Right lobe of liver (tissue), 6 donors: ENCODE results near the gene JAZF1. TPM values are rescaled to one million over a fixed set of nuclear protein-coding genes. Genes with fewer than 3 reads are reported as not detected.

Experiments
- ATAC-seq, 4 donors: fragments of 200-7000 bp; cut with Tn5 transposase; one replicate each; pipeline ENCODE4 v1.9.1; 2020; ENCODE audit warnings: mild to moderate bottlenecking in 4 of 4, moderate library complexity in 4 of 4
- DNase-seq, 3 donors: peaks; one replicate each; pipeline ENCODE4 v3.0.0-alpha.2; 2020
- H3K27ac ChIP-seq, 3 donors: fragments of 200-600 bp; one replicate each; pipeline ENCODE4 v1.8.0; 2022
- H3K27me3 ChIP-seq, 2 donors: fragments of 200-600 bp; one replicate each; pipeline ENCODE4 v1.8.0; 2022
- H3K36me3 ChIP-seq, 4 donors: fragments of 200-600 bp; sonication (generic) in 1 of 4; one replicate each; pipeline versions ENCODE4 v1.5.1 to v1.8.0; 2017 to 2022; ENCODE audit warnings: control low read depth in 1 of 4
- H3K4me1 ChIP-seq, 4 donors: fragments of 200-600 bp; sonication (generic) in 1 of 4; one replicate each; pipeline versions ENCODE4 v1.5.1 to v1.8.0; 2017 to 2022; ENCODE audit warnings: control low read depth in 1 of 4
- H3K4me3 ChIP-seq, 3 donors: fragments of 200-600 bp; one replicate each; pipeline ENCODE4 v1.8.0; 2022
- H3K9me3 ChIP-seq, 4 donors: fragments of 200-600 bp; sonication (generic) in 1 of 4; one replicate each; pipeline versions ENCODE4 v1.5.1 to v1.8.0; 2017 to 2022; ENCODE audit warnings: control low read depth in 1 of 4
- POLR2A ChIP-seq: fragments of 450-650 bp; IDR thresholded peaks from one replicate; pipeline ENCODE4 v1.6.1; 2017; ENCODE audit warnings: antibody characterized with exemption, mild to moderate bottlenecking
- WGBS: methylation state at CpG from one replicate; pipeline ENCODE4 v1.1.6; 2018; ENCODE audit warnings: low coverage, low lambda C conversion rate; ENCODE audit not compliant: insufficient coverage; ENCODE audit errors: missing lambda C conversion rate; 5-methylcytosine and 5-hydroxymethylcytosine counted together
- intact Hi-C, 2 donors: fragments of 100-400 bp; cut with DNase I; formaldehyde crosslinking; loops; one replicate each; pipeline versions ENCODE4 v1.11.2 to v1.14.1; 2022
- total RNA-seq, 6 experiments: library from RNA; depleted of rRNA in 2 of 6; stranded (reverse); fragments of >200 nt in 2 of 6; fragmentation: NEBNext Ultra II Directional in 3 of 6; extraction: Animal tissue kit (Norgen Biotek cat#: 25700) in 3 of 6; gene quantifications; one replicate each; pipeline versions ENCODE4 v1.1.0 to v1.2.4, GENCODE V29; 2016 to 2023
- TF ChIP-seq, protein P1 (sequence below), 4 donors: fragments of 200-600 bp in 3 of 4; fragments of 450-650 bp in 1 of 4; IDR thresholded peaks; one replicate each; pipeline versions ENCODE4 v1.5.1 to v1.8.0; 2016 to 2022; ENCODE audit warnings: antibody characterized with exemption in 4 of 4, mild to moderate bottlenecking in 2 of 4
- donor health status: DM: no; HTN: yes; CAD: no.
- donor health status: DM: no; HTN: no; CAD: no.
- donor health status: DM: no; HTN: no; CAD: no.
- donor health status: DM: no; HTN: yes; CAD: no.
- donor health status: DM: no; HTN: yes; CAD: no.

JAZF1 gene
- total RNA-seq, 6 experiments from 2014 or later, result 4.8 to 20.9 (median 6.9) TPM

DNA sequence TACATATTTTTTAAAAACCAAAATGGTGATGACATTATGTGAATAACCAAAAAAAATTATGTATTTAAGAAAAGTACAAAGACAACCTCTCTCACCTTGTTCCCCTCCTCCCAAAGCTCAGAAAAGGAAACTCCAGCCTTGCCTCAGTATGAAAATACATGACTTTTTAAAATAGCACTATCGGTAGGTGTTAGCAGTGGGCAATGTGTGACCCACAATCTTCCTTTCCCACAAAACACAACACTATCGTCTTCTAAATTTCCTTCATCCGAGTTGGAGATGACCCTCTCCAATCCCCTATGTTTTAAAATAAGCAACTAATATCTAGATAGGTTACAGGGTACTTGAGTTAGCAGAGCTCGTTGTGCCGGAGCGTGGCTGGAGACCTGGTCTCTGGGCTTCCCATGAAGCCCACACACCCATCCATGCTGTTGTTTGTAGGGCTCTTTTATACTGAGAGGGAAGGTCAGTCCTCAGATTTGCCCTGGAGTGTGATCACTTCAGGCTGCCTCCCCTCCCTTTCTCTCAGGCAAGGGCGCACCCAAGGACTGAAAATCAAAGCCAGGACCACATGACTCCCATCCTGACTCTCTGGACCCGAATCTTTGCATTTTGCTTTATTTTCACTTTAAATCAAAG lies 107.6 kb downstream of the JAZF1 start:
- Histone ChIP-seq H3K36me3 (no peaks in the 10 kb centered on the region), H3K27ac (no peak overlapping the region), H3K27me3 (no peaks in the 10 kb centered on the region), H3K4me1 (no peaks in the 10 kb centered on the region), H3K4me3 (no peak overlapping the region), H3K9me3 (no peaks in the 10 kb centered on the region)
- whole genome bisulfite sequencing, result 94% methylated on average over 8 of the region's 8 CpGs
- TF ChIP-seq, protein P1, sequence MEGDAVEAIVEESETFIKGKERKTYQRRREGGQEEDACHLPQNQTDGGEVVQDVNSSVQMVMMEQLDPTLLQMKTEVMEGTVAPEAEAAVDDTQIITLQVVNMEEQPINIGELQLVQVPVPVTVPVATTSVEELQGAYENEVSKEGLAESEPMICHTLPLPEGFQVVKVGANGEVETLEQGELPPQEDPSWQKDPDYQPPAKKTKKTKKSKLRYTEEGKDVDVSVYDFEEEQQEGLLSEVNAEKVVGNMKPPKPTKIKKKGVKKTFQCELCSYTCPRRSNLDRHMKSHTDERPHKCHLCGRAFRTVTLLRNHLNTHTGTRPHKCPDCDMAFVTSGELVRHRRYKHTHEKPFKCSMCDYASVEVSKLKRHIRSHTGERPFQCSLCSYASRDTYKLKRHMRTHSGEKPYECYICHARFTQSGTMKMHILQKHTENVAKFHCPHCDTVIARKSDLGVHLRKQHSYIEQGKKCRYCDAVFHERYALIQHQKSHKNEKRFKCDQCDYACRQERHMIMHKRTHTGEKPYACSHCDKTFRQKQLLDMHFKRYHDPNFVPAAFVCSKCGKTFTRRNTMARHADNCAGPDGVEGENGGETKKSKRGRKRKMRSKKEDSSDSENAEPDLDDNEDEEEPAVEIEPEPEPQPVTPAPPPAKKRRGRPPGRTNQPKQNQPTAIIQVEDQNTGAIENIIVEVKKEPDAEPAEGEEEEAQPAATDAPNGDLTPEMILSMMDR (IDR thresholded peaks at IDR 0.05), result no peak
- TF ChIP-seq POLR2A, result no peak
- ATAC-seq, result no peak
- DNase-seq, result no peak
- intact Hi-C loops, result no loop called here

DNA sequence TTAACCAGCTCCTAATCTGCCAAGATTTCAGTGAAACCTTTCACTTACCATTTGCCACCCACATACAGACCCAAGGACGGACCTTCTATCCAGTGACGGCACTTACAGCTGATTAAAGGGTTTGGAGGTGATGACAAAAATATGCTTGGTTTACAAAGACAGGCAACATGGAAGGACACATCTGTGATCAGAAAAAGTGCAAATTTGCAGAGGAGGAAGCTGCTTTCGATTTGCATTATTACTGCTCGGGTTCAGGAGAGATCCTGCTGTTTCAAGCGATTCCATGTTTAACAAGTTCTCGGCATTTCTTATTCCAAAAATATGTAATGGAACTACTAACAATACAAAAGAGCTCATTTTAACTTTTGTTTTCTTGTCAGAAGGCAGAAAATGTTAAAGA lies 109.0 kb downstream of the JAZF1 start:
- Histone ChIP-seq H3K9me3 (no peaks in the 10 kb centered on the region), H3K36me3 (no peaks in the 10 kb centered on the region), H3K4me3 (no peak overlapping the region), H3K27ac (no peak overlapping the region), H3K27me3 (no peaks in the 10 kb centered on the region), H3K4me1 (no peaks in the 10 kb centered on the region)
- WGBS, result 98% methylated on average over 6 of the region's 6 CpGs
- intact Hi-C loops, result no loop called here
- TF ChIP-seq, protein P1 (IDR thresholded peaks at IDR 0.05), result no peak
- no peak for TF ChIP-seq POLR2A
- ATAC-seq (no peak), DNase-seq (no peak)

DNA sequence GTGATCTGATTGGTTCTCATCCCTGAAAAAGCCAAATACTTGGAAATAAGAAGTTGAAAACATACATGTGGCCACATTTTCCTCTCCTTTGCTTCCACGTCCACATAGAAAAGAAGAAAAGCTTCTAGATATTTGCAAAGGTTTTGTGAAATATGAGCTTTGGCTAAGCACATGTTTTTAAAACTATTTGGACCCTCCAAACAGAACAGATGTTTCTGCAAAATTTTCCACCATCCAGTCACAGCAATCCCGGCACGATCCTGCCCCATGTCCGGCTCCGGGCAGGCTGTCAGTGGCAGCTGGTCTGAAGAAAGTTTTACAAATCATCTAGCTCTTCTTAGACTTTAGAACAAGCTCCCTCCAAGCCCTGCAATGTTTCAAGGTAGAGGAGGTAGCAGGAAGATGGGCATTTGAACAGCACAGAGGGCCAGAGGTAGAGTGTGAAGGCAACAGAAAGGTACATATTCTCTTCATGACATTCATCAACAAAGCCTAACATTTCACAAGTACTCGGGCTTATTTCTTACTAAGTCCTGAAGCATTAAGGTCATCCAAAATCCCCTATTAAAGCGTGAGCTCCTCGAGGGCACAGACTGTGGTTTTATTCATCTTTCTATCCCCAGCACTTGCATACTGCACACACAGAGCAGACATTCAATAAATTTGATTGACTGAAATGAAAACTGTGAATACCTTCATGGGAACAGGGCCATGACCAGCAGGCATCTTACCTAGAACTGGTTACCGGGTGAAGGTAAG lies 110.1 kb downstream of the JAZF1 start:
- peaks cover 0 to under 1% (median 0%) of the 10 kb centered on the region in 4 donors for H3K4me1 ChIP-seq
- H3K27ac ChIP-seq, result no peak overlapping the region
- no peak for ATAC-seq
- intact Hi-C loops, result no loop called here
- H3K27me3 ChIP-seq, result no peaks in the 10 kb centered on the region
- H3K36me3 ChIP-seq, result no peaks in the 10 kb centered on the region
- TF ChIP-seq, protein P1 (IDR thresholded peaks at IDR 0.05), result no peak
- no peak for TF ChIP-seq POLR2A
- H3K4me3 ChIP-seq, result no peak overlapping the region
- WGBS, result 66% methylated on average over 9 of the region's 9 CpGs
- H3K9me3 ChIP-seq, result no peaks in the 10 kb centered on the region
- DNase-seq, result no peak

DNA sequence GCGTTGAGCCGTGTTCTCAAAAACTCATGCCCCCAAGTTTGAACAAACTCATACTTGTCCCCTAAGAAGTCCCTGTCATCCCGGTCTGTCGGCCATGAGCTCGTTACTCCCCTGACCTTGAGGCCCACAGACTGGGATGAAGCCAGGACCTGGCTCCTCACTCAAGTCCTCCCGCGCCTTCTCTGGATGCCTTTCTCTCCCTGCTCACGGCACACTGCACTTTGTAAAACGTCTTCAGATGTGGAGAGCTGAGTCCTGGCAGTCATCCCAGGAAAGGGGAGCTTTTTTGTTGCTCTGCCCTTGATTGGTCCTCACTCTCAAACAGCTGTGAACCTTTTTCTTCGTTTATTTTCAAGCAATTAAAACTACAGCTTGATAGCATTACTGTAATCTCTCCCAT lies 110.8 kb downstream of the JAZF1 start:
- H3K36me3 ChIP-seq, result no peaks in the 10 kb centered on the region
- no peak for TF ChIP-seq POLR2A
- TF ChIP-seq, protein P1 (IDR thresholded peaks at IDR 0.05), result no peak
- ATAC-seq (peak in 1 of 4 donors; percentile 14), DNase-seq (no peak)
- no peaks in the 10 kb centered on the region for H3K9me3 ChIP-seq
- intact Hi-C loops, result no loop called here
- peaks cover 0 to 7% (median 0%) of the 10 kb centered on the region in 4 donors for H3K4me1 ChIP-seq
- H3K4me3 ChIP-seq, result no peak overlapping the region
- no peak overlapping the region for H3K27ac ChIP-seq
- WGBS, result 72% methylated on average over 5 of the region's 10 CpGs
- no peaks in the 10 kb centered on the region for H3K27me3 ChIP-seq
